ENCODE results near the gene GNMT. TPM values are rescaled to one million over a fixed set of nuclear protein-coding genes. Genes with fewer than 3 reads are reported as not detected.
"Not testable (repeated sequence)": the region's sequence is repeated elsewhere in the genome, so short reads cannot be mapped to it uniquely, and the experiment has no call there.

Gene GNMT
- total RNA-seq, 1 experiment from 2014 or later, result not detected

DNA sequence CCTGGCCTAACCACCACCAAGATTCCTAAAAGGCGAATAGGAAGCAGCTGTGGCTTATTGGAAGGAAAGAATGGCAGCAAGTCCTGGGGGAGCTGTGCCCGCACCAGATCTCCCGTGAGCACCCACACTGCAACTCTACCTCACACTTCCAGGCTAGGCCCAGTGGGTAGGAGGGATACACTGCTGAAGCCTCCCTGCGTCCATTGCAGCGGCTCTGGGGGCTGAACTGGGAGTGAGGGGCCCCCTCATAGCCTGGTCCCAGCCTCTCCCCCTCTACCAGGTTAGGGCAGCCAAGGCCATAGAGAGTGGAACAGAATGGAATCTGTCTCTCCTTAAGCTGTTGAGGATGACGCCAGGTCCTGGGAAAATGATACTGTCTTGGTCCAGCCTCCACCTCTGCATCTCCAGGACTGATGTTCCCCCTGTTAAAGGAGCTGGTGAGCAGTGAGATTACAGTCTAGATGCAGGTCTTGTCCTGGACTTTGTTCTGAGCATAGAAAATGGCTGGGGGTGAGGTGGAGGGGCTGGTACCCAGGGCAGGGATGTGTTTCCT, 20.0 kb upstream of the GNMT start:
- DNase-seq (ENCODE audit: low read depth), result no peak

DNA sequence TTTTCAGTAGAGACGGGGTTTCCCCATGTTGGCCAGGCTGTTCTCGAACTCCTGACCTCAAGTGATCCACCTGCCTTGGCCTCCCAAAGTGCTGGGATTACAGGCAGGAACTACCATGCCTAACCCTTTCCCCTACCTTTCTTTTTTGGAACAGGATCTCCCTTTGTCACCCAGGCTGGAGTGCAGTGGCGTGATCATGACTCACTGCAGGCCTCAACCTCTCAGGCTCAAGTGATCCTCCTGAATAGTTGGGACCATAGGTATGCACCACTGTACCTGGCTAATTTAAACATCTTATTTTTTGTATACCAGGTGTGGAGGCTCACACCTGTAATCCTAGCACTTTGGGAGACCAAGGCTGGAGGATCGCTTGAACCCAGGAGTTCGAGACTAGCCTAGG, 19.2 kb upstream of the GNMT start:
- not testable (repeated sequence) for DNase-seq (ENCODE audit: low read depth)

DNA sequence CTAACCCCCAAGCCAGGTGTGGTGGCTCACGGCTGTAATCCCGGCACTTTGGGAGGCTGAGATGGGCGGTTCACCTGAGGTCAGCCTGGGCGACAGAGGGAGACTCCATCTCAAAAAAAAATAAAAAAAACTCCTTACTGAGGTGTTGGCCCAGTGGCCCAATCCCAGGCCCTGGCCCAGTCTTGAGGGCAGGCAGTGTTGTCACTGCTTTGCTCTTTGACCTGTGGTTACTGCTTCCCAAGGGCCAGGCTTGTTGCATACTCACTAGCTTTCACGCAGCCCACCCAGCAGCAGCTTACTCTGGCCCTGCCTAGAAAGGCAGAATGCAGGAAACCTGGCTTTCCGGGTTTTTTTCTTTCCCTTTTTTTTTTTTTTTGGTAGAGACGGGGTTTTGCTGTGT, 18.1 kb upstream of the GNMT start:
- DNase-seq (ENCODE audit: low read depth), result no peak

DNA sequence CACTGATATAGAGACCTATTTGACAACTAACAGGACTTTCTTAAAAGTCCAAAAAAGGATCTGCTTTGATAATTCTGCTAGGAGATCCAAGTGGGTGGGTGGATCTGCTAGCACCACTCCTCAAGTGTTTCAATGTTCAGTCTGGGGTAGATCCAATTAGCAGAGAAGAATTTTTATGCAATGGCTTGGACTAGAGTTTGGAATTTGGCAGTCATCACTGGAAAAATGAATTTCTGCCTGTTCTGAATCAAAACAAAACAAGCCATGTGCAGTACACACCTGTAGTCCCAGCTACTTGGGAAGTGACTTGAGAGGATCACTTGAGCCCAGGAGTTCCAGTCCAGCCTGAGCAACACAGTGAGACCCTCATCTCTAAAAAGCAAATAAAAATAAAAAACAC, 12.6 kb upstream of the GNMT start:
- DNase-seq (ENCODE audit: low read depth), result no peak

DNA sequence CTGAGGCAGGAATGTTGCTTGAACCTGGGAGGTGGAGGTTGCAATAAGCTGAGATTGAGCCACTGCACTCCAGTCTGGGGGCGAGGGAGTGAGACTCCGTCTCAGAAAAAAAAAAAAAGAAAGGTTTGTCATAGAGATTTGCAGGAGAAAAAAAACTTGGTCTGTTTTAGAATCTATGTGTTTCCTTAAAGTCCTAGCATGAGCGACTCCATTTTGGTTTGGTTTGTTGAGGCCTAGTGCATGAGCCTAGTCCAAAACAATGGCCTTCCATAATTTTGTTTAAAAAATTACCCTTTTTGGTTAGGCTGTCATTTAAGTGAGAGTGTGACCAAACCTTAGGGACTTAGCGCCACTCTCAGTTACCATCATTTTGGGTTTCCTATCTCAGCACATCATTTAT, 8.2 kb upstream of the GNMT start:
- DNase-seq (ENCODE audit: low read depth), result no peak

DNA sequence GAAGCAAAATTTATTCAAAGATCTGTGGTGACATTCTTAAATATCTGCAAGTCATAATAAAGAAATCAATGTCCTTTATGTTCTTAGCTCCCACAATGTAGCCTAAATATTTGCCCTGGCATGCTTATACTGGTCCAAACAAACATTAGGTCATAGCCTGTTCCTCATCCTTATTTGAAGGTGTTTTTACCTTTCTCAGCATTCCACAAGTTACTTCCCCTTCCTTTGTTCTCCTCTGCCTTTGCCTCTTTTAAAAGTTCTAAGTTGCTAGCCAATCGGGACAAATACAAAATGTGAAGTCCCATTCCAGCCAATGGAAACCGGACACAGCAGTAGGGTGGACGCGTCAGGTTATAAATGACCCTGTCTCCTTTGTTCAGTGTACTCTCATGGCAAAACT, 6.1 kb upstream of the GNMT start:
- not testable (repeated sequence) for DNase-seq (ENCODE audit: low read depth)

DNA sequence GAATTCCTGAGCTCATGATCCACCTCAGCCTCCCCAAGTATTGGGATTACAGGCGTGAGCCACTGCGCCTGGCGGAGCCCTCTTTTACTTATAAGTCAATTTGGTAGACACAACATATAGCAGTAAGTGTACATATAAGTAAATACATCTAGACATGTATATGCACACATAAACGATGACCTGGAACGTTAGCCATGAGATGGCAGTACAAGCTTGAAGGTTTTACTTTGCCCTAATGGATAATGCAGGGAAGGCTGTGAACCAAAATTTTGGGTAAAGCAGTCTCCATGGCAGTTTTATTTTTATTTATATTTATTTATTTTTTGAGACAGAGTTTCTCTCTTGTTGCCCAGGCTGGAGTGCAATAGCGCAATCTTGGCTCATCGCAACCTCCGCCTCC, 2.4 kb upstream of the GNMT start:
- no peak for DNase-seq (ENCODE audit: low read depth)

DNA sequence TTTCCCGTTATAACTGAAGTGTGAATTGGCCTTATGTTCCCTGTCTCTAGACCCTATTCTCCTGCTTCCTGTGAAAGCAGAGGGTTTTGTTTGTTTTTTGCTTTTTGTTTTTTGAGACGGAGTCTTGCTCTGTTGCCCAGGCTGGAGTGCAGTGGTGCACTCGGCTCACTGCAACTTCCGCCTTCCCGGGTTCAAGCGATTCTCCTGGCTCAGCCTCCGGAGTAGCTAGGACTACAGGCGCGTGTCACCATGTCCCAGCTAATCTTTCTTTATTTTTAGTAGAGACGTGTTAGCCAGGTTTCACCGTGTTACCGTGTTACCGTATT, 674 bp upstream of the GNMT start:
- DNase-seq (ENCODE audit: low read depth), result no peak

DNA sequence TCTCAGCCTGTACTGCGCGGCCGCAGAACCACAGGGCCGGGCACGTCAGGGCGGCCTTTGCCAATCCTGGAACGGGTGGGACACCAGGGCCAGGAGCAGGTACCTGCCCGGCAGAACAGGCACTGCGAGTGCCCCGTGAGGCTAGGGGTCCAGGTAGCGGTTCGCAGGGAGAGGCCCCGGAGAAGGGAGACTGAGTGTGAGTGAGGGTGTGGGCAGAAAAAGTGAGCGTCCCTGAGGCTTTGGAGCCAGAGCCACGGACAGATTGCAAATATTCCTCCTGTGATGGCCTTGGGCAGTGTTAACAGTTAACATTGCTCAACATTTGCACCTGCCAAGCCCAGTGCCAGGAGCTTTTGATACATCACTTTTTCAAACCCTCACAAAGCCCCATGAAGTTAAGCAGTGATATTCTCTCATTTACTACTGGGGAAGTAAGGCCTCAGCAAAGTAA, 491 bp downstream of the GNMT start:
- no peak for DNase-seq (ENCODE audit: low read depth)

DNA sequence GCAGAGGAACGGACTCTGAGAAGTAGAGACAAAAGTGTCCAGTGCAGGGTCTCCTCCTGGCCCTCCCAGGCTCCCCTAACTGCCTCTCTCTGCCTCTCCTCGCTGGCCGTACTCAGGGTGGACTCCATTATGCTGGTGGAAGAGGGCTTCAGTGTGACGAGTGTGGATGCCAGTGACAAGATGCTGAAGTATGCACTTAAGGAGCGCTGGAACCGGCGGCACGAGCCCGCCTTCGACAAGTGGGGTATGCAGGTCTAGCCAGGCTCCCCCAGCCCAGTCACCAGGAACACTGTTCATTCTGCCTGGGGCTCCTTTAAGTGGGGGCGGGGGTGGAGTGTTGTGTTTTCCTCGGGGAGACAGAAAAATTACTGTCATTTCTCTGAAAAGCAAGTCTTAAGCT, 1.5 kb downstream of the GNMT start:
- DNase-seq (ENCODE audit: low read depth), result no peak

DNA sequence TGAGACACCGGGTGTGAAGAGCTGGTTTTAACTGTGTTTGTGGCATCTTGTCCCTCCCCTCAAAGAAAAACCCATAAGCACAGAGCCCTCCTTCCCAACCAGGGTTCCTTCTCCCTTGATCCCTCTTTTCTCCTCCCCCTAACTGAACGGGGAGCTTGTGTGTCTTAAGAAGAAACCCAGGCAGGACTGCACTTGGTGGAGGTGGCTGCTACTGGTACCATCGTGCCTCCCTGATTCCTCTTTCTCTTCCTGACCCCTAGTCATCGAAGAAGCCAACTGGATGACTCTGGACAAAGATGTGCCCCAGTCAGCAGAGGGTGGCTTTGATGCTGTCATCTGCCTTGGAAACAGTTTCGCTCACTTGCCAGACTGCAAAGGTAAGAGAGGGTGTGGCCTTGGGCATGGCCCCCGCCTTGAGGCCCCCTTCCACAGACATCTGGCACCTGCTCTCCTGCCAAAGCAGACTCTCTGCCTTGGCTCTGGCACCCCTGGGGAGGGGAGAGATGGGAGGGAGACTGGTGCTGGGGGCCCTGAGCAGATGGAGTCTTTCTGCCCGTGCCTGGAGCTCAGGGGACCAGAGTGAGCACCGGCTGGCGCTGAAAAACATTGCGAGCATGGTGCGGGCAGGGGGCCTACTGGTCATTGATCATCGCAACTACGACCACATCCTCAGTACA, 2.1 kb downstream of the GNMT start:
- no peak for DNase-seq (ENCODE audit: low read depth)

DNA sequence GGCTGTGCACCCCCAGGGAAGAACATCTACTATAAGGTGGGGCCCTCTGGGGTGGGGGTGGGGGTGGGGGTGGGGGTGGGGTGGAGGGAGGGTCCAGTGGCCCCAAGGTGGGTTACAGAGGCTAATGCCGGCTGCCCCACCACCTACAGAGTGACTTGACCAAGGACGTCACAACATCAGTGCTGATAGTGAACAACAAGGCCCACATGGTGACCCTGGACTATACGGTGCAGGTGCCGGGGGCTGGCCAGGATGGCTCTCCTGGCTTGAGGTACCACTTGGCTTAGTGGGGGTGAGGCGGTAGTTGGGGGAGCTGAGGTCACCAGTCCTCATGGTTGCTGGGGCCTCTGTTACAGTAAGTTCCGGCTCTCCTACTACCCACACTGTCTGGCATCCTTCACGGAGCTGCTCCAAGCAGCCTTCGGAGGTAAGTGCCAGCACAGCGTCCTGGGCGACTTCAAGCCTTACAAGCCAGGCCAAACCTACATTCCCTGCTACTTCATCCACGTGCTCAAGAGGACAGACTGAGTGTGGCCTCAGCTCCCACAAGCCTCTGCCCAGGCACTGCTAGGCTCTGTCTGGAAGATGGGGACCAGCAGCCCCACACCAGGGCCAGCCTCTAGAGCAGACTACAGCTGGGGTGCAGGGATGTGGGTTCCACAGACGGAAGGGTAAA, 2.8 kb downstream of the GNMT start:
- DNase-seq (ENCODE audit: low read depth), result no peak

DNA sequence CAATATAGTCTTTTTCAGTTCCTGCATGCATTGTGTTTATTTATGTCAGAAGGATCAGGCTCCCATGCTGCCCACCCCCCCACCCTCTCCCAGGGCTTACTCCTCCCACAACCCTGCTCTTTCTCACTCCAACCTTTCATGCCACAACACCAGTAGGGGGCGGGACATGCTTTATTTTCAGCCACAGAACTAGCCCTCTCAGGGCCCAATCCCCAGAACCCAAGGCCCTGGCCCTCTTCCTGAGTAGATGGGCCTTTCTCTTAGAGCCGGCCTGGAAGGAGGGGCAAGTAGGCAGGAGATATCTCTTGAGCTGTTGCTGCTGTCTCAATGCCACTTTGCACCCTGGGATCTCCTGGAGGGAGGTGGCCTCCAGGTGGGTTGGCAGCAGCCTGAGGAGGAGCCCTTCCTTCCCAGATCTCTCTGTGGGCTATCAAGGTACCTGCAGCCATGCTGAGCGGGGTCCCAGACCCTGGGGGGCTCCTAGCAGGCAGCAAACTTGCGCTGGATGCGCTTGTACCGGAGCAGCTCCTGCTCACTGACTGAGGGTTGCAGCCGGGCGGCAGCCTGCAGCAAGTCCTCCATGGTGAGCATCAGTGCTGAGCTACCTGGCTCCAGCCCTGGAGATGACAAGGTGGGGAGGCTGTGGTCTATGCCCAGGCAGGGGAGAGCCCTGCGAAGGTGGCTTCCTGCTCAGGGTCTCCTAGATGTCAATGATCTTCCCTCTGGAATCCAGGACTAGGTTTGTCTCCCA, 3.5 kb downstream of the GNMT start:
- DNase-seq (ENCODE audit: low read depth), result peak; percentile 76

DNA sequence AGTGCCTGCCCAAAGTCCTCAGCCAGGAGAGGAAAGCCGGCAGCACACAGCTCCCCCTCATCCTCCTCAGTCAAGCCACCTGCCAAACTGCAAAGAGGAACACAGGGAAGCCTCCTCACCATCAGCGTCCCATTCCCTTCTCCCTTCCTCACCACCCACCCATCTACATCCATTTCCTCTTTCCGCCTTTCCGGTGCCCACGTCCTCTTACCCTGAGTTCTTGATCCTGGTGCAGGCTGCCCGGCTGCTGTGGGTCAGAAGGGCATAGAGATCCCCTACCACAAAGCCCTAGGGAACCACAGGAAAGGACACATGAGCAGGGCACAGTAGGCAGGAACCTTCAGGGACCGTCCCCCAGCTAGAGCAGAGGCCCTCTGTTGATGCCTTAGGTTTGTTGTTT, 6.0 kb downstream of the GNMT start:
- DNase-seq (ENCODE audit: low read depth), result no peak

DNA sequence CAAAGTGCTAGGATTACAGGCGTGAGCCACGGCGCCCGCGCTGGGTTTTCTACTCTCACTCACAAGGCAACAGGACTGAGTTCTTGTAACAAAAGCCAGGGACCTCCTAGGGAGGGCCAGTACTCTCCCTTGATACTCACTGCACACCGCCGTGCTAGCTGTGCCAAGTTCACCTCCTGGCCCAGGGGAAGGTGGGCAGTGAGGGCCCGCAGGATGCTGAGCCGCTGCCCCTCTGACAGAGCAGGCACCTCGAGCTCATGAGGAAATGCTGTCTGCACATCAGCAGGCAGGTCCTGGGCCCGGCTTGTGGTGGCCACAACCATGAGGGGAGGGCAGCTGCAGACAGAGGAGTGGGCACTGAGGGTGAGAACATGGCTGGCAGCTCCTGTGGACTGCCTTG, 6.7 kb downstream of the GNMT start:
- DNase-seq (ENCODE audit: low read depth), result no peak

DNA sequence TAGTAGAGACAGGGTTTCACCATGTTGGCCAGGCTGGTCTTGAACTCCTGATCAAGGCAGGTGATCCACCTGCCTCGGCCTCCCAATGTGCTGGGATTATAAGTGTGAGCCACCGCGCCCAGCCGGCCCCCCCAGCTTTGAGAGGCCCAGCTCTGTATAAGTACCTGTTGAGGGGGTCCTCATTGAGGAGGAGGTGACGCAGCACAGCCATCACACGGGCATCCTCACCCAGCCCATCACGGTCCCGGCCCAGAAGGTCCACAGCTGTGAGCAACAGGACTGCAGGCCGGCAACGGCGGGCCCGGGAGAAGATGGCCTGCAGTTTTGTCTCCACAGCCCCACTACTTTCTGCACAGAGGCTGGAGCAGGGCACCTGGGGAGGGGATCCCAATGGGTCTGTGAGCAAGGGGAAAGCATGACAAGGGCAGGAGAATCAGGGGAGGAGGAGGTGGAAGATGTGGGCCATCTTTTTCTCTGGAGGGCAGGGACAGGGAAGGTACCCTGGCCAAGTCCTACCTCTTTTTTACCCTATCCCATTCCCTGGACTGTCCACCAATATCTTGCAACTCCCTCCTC, 7.7 kb downstream of the GNMT start:
- DNase-seq (ENCODE audit: low read depth), result no peak

DNA sequence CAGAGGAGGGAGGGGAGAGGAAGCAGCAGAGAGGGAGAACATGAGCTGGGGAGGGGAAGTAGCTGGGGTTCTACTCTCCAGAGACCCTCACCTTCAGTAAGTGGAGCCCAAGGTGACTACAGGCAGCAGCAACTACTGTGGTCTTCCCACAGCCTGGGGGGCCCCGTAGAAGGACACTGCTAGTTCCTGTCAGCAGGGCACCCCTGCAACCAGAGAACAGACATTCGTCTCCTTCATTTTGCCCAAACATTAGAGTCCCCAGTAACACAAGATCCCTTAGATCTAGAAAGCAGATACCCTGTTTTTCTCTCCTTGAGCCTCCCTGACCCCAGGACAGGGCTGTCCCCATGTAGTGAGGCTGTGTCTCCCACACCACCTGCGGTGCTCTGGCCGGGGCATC, 8.2 kb downstream of the GNMT start:
- no peak for DNase-seq (ENCODE audit: low read depth)

DNA sequence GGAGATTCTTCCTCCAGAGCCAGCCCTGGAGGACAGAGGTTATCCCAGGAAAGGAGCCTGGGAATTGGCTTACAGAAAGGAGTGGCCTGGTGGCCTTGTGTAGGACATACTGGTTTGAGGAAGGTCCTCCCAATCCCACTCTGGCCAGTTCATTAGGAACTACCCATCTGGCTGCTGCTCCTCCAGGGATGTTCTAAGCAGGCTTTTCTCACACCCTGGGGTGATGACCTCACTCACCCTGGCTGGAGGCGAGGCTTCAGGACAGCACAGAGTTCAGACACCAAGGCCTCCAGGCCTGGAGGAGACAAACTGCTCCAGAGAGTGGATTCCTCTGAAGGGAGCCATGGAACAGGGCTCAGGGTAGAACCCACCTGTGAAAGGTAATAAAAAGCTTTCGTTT, 8.9 kb downstream of the GNMT start:
- DNase-seq (ENCODE audit: low read depth), result no peak

DNA sequence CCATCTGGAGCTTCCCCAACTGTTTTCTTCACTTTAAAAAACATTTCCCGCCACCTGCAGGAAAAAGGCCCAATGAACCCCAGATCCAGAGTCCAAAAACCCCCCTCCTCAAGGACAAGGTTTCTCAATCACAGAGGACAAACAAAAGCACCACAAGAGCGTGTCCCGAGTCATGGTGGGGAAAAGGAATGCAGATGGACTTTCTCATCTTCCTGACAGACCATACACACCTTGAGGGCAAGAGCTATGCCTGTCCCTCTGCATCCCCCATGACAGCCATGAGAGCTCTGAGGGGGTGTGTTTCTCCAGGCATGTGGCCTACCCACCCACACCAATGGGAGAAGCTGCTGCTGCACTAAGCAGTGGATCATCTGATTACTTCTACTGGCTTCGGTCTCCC, 9.4 kb downstream of the GNMT start:
- no peak for DNase-seq (ENCODE audit: low read depth)

DNA sequence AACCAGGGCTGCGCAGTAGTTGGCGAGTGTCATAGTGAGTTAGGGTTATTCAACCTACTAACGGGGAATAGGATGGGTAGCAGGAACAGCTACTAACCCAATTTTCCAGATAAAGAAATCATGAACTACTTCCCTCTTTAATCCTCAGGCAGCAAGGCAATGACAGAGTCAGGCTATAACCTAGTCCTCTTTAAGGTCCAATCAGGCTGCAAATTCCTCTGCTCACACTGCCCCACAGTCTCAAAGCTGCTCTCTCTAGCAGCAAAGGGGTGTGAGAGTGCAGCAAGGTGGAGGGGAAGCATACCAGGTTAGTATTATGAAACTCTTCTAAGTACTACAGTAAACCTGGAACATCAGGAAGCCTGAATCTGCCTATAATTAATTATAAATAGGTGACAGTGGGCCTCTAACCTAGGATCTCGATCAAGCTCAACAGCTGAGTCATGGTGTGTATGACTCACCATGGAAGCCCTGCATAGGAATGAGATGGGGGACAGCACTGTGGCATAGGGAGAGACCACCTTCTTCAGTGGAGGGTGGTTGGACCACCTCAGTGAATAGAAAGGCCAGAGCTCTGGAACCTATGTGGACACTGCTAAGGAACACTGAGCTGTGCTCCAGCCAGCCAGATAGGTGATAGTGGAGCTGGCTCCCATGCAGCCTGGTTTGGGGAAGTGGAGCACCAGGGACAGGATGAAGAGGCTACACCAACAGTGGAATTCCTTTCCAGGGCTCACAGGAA, 10.5 kb downstream of the GNMT start:
- peak; percentile 60 for DNase-seq (ENCODE audit: low read depth)

DNA sequence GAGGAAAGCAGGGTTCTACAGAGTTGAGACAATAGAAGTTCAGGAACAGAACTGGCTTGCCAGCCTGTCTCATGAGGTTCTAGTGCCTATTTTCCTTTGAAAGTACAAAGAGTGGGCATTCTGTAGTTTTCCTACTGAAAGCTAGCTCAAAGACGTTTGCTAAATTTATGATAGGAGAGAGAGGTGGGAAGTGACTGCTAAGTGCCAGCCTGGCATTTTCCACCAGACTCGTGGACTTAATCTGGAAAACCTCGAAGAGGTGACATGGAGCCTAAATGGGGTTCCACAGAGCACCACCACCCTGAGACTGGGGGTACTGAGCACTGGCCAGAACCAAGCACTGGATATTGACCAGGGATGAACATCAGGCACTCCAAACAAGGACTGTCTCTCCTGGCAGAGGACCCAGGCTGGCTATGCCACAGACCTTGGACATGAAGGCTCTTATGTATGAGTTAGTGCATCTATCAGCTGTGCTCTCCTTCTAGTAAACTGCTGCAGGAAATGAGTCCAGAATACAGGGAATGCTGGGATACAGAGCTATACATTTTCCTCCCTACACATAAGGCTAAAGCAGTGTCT, 11.3 kb downstream of the GNMT start:
- no peak for DNase-seq (ENCODE audit: low read depth)

All from HT1080 (cell line).